HCT116 (cell line): Measurements from ENCODE around the gene GOSR1. TPM values are rescaled to one million over a fixed set of nuclear protein-coding genes. Genes with fewer than 3 reads are reported as not detected.

Experiments
- ATAC-seq: fragments of 200-7000 bp; cut with Tn5 transposase; 2 replicates; pipeline ENCODE4 v1.9.1; 2020; ENCODE audit warnings: mild to moderate bottlenecking, moderate library complexity
- BruUV-seq: library from RNA; stranded (reverse); fragments of 400-500 nt; replicated peaks from 2 replicates; lab custom pipeline; 2021; lab: Mats Ljungman, UMichigan
- CTCF ChIA-PET: fragments of 300-600 bp; sonication (Branson Sonifier 250); formaldehyde crosslinking; loops from one replicate; lab custom pipeline; 2021; ENCODE audit warnings: antibody characterized with exemption; lab: Charles Lee
- POLR2A ChIA-PET: fragments of 300-600, 350-600 bp; sonication (Branson Sonifier 250); formaldehyde crosslinking; loops from one replicate; lab custom pipeline; 2021; ENCODE audit warnings: antibody characterized with exemption; lab: Charles Lee
- RAD21 ChIA-PET, 2 experiments: fragments of 300-600 bp; sonication (Branson Sonifier 250); formaldehyde crosslinking; loops; one replicate each; lab custom pipeline; 2023; ENCODE audit warnings: low total read pairs in 2 of 2; ENCODE audit not compliant: uncharacterized antibody in 2 of 2, unreplicated experiment in 2 of 2, low non-redundant PET in 1 of 2; lab: Charles Lee
- DNase-seq: peaks from one replicate; pipeline ENCODE4 v3.0.0-alpha.2; 2010; ENCODE audit warnings: low read depth, low spot score
- H2AFZ ChIP-seq: fragments of 200-600 bp; shearing (Covaris generic), sonication (generic); 2 replicates; pipeline ENCODE4 v1.6.1; 2017; ENCODE audit warnings: low read depth, mixed run types, mixed read lengths, antibody characterized with exemption, low read length; ENCODE audit not compliant: poor library complexity, severe bottlenecking
- H3K27ac ChIP-seq: 2 replicates; pipeline ENCODE4 v1.5.1; 2012; ENCODE audit warnings: low read depth, low read length
- H3K27me3 ChIP-seq: fragments of 200-600 bp; sonication (generic); 2 replicates; pipeline ENCODE4 v1.6.1; 2016; ENCODE audit warnings: mixed run types, low read length, mixed read lengths; ENCODE audit not compliant: insufficient read depth
- H3K36me3 ChIP-seq, 2 experiments: fragments of 200-500 bp in 1 of 2; fragments of 200-600 bp in 1 of 2; sonication (Bioruptor generic) in 1 of 2; sonication (generic) in 1 of 2; 2 replicates each; pipeline versions ENCODE4 v1.5.1 to v1.6.1; 2014 to 2016; ENCODE audit warnings: low read length in 2 of 2, inconsistent platforms in 1 of 2, mixed read lengths in 1 of 2, mixed run types in 1 of 2; ENCODE audit not compliant: insufficient read depth in 2 of 2, control insufficient read depth in 1 of 2
- H3K4me1 ChIP-seq, 2 experiments: fragments of 200-600 bp in 1 of 2; sonication (generic) in 1 of 2; 2 replicates each; pipeline versions ENCODE4 v1.5.1 to v1.6.1; 2012 to 2017; ENCODE audit warnings: low read length in 2 of 2, inconsistent platforms in 1 of 2, mild to moderate bottlenecking in 1 of 2, mixed read lengths in 1 of 2, mixed run types in 1 of 2, moderate library complexity in 1 of 2; ENCODE audit not compliant: insufficient read depth in 2 of 2, control insufficient read depth in 1 of 2
- H3K4me2 ChIP-seq: fragments of 200-600 bp; sonication (generic); 2 replicates; pipeline ENCODE4 v1.6.1; 2017; ENCODE audit warnings: mixed run types, low read length, mixed read lengths
- H3K4me3 ChIP-seq, 2 experiments: fragments of 200-600 bp in 1 of 2; sonication (generic) in 1 of 2; replicated peaks in 1 of 2; 2 replicates each; pipeline ENCODE4 v1.5.1; 2011 to 2016; ENCODE audit warnings: low read length in 2 of 2, control low read depth in 1 of 2, low read depth in 1 of 2, mild to moderate bottlenecking in 1 of 2, mixed read lengths in 1 of 2, mixed run types in 1 of 2
- H3K79me2 ChIP-seq: fragments of 200-600 bp; sonication (generic); 2 replicates; pipeline ENCODE4 v1.6.1; 2017; ENCODE audit warnings: mild to moderate bottlenecking, mixed run types, low read length, moderate library complexity, mixed read lengths; ENCODE audit not compliant: insufficient read depth
- H3K9ac ChIP-seq: fragments of 200-600 bp; sonication (generic); 2 replicates; pipeline ENCODE4 v1.6.1; 2016; ENCODE audit warnings: low read length, mixed read lengths
- H3K9me2 ChIP-seq: fragments of 200-600 bp; sonication (generic), shearing (Covaris generic); 2 replicates; pipeline ENCODE4 v1.6.1; 2017; ENCODE audit warnings: mixed run types, mild to moderate bottlenecking, moderate library complexity; ENCODE audit not compliant: insufficient read depth
- H3K9me3 ChIP-seq, 2 experiments: fragments of 200-500 bp in 1 of 2; fragments of 200-600 bp in 1 of 2; sonication (Bioruptor generic) in 1 of 2; sonication (generic) in 1 of 2; 2 replicates each; pipeline ENCODE4 v1.6.1; 2014 to 2017; ENCODE audit warnings: low read length in 2 of 2, mixed read lengths in 2 of 2, inconsistent platforms in 1 of 2, low read depth in 1 of 2, mild to moderate bottlenecking in 1 of 2, mixed run types in 1 of 2, moderate library complexity in 1 of 2; ENCODE audit not compliant: control insufficient read depth in 1 of 2, insufficient read depth in 1 of 2
- H4K20me1 ChIP-seq: fragments of 200-600 bp; sonication (generic), shearing (Covaris generic); 2 replicates; pipeline ENCODE4 v1.6.1; 2017; ENCODE audit warnings: mixed run types, mild to moderate bottlenecking, moderate library complexity; ENCODE audit not compliant: insufficient read depth
- ELF1 ChIP-seq: IDR thresholded peaks from 2 replicates; pipeline ENCODE4 v1.6.1; 2012; ENCODE audit warnings: low read depth, borderline replicate concordance
- EZH2 ChIP-seq: fragments of 200-600 bp; sonication (generic); IDR thresholded peaks from 2 replicates; pipeline ENCODE4 v1.6.1; 2017; ENCODE audit warnings: antibody characterized with exemption, mixed run types
- EZH2phosphoT487 ChIP-seq: fragments of 200-600 bp; IDR thresholded peaks from 2 replicates; pipeline ENCODE4 v1.6.1; 2018; ENCODE audit warnings: antibody characterized with exemption, borderline replicate concordance
- FOSL1 ChIP-seq: IDR thresholded peaks from 2 replicates; pipeline ENCODE4 v1.6.1; 2012; ENCODE audit warnings: low read depth
- JUND ChIP-seq: IDR thresholded peaks from 2 replicates; pipeline ENCODE4 v1.6.1; 2012
- MAX ChIP-seq: IDR thresholded peaks from 2 replicates; pipeline ENCODE4 v1.6.1; 2012
- POLR2A ChIP-seq: IDR thresholded peaks from 2 replicates; pipeline ENCODE4 v1.7.0; 2011; ENCODE audit warnings: borderline replicate concordance; ENCODE audit not compliant: insufficient read depth, insufficient read length; ENCODE audit errors: extremely low read depth
- POLR2AphosphoS5 ChIP-seq: IDR thresholded peaks from 2 replicates; pipeline ENCODE4 v1.6.1; 2011; ENCODE audit warnings: mild to moderate bottlenecking, low read depth, low read length, moderate library complexity
- SIN3A ChIP-seq: IDR thresholded peaks from 2 replicates; pipeline ENCODE4 v1.6.1; 2012; ENCODE audit warnings: low read depth
- SP1 ChIP-seq: IDR thresholded peaks from 2 replicates; pipeline ENCODE4 v1.6.1; 2012; ENCODE audit warnings: low read depth
- SRF ChIP-seq: IDR thresholded peaks from 2 replicates; pipeline ENCODE4 v1.6.1; 2012; ENCODE audit warnings: low read depth
- TCF7L2 ChIP-seq: IDR thresholded peaks from 2 replicates; pipeline ENCODE4 v1.7.0; 2011; ENCODE audit warnings: borderline replicate concordance, inconsistent platforms; ENCODE audit not compliant: insufficient read depth, insufficient read length; ENCODE audit errors: extremely low read depth
- ZFX ChIP-seq: fragments of 450-650 bp; IDR thresholded peaks from 2 replicates; pipeline ENCODE4 v1.6.1; 2017
- ZNF274 ChIP-seq: fragments of 200-500 bp; sonication (Bioruptor generic); IDR thresholded peaks from 2 replicates; pipeline ENCODE4 v1.6.1; 2014; ENCODE audit warnings: mild to moderate bottlenecking, low read depth, low read length, inconsistent platforms
- intact Hi-C: fragments of 100-400 bp; cut with micrococcal nuclease; formaldehyde crosslinking; loops from 2 replicates; pipeline ENCODE4 v1.10.0; 2022
- total RNA-seq: library from RNA; stranded (reverse); gene quantifications from one replicate; pipeline ENCODE4 v1.2.1, GENCODE V29; 2021; ENCODE audit not compliant: unreplicated experiment
- TF ChIP-seq, protein P1 (sequence below), 3 experiments: fragments of 200-600 bp in 1 of 3; sonication (generic) in 1 of 3; IDR thresholded peaks in 2 of 3; conservative IDR thresholded peaks in 1 of 3; 2 replicates each; pipeline ENCODE4 v1.5.1; 2012 to 2017; ENCODE audit warnings: low read depth in 2 of 3, low read length in 2 of 3, antibody characterized with exemption in 1 of 3, borderline replicate concordance in 1 of 3, control low read depth in 1 of 3, mild to moderate bottlenecking in 1 of 3, mixed read lengths in 1 of 3, mixed run types in 1 of 3, moderate library complexity in 1 of 3; ENCODE audit not compliant: insufficient read depth in 1 of 3
- TF ChIP-seq, protein P2 (sequence below): IDR thresholded peaks from 2 replicates; pipeline ENCODE4 v1.6.1; 2012
- TF ChIP-seq, protein P3 (sequence below): IDR thresholded peaks from 2 replicates; pipeline ENCODE4 v1.6.1; 2011; ENCODE audit warnings: mild to moderate bottlenecking, low read length, moderate library complexity; ENCODE audit not compliant: insufficient replicate concordance; ENCODE audit errors: extremely low read depth

The GOSR1 gene
- total RNA-seq, 1 experiment from 2014 or later, result 48.8 TPM

DNA sequence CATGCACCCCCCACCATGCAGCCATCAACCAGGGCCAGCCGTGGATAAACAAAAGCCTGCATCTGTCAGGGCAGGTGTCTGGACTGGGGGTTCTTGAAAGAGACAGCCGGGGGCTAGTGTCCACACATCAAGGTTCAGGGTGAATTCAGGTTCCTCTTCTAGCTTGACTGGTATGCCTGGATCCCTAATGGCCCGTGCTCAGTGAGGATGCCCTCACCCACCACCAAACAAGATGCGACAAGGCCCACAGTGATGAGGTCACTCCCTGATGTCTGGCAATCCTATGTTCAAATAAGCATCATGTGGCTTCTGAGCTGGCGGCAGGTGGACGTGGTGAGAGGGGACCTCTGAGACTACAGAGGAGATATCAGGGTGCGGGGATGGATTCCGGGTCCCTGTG is 64.6 kb downstream of the GOSR1 start (continued):
- TF ChIP-seq POLR2A (no peak), ZFX (no peak), EZH2 (no peak), ELF1 (no peak), ZNF274 (no peak), SIN3A (no peak), MAX (no peak), JUND (no peak)
- TF ChIP-seq, protein P1, sequence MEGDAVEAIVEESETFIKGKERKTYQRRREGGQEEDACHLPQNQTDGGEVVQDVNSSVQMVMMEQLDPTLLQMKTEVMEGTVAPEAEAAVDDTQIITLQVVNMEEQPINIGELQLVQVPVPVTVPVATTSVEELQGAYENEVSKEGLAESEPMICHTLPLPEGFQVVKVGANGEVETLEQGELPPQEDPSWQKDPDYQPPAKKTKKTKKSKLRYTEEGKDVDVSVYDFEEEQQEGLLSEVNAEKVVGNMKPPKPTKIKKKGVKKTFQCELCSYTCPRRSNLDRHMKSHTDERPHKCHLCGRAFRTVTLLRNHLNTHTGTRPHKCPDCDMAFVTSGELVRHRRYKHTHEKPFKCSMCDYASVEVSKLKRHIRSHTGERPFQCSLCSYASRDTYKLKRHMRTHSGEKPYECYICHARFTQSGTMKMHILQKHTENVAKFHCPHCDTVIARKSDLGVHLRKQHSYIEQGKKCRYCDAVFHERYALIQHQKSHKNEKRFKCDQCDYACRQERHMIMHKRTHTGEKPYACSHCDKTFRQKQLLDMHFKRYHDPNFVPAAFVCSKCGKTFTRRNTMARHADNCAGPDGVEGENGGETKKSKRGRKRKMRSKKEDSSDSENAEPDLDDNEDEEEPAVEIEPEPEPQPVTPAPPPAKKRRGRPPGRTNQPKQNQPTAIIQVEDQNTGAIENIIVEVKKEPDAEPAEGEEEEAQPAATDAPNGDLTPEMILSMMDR (IDR thresholded peaks at IDR 0.05 in 2 of 3, conservative IDR thresholded peaks at IDR 0.05 in 1 of 3; ENCODE audit: borderline replicate concordance in 1 of 3, insufficient read depth in 1 of 3, low read depth in 2 of 3, low read length in 2 of 3), result no peak
- TF ChIP-seq, protein P2, sequence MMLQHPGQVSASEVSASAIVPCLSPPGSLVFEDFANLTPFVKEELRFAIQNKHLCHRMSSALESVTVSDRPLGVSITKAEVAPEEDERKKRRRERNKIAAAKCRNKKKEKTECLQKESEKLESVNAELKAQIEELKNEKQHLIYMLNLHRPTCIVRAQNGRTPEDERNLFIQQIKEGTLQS, result no peak

GRCh38 chr17:30543456-30543855 is 66.2 kb downstream of the GOSR1 start:
- H3K9me3 ChIP-seq, result no peaks in the 10 kb centered on the region
- H3K9ac ChIP-seq, result no peak overlapping the region
- no peak overlapping the region for H3K4me3 ChIP-seq
- no peaks in the 10 kb centered on the region for H3K9me2 ChIP-seq
- H3K79me2 ChIP-seq, result no peaks in the 10 kb centered on the region
- intact Hi-C loops, result no loop called here
- H2AFZ ChIP-seq, result no peak overlapping the region
- no TSS peak for BruUV-seq
- ChIA-PET RAD21 (no interaction called here), CTCF (no interaction called here), POLR2A (no interaction called here)
- ATAC-seq (no peak), DNase-seq (no peak)
- no peaks in the 10 kb centered on the region for H3K27me3 ChIP-seq
- H4K20me1 ChIP-seq, result no peaks in the 10 kb centered on the region
- H3K4me1 ChIP-seq, result no peaks in the 10 kb centered on the region
- no peak overlapping the region for H3K27ac ChIP-seq
- no peak overlapping the region for H3K4me2 ChIP-seq
- no peaks in the 10 kb centered on the region for H3K36me3 ChIP-seq
- TF ChIP-seq ZFX (no peak), FOSL1 (no peak), ELF1 (no peak), POLR2AphosphoS5 (no peak), SRF (no peak), ZNF274 (no peak), SP1 (no peak), EZH2phosphoT487 (no peak), TCF7L2 (no peak)
- TF ChIP-seq, protein P3, sequence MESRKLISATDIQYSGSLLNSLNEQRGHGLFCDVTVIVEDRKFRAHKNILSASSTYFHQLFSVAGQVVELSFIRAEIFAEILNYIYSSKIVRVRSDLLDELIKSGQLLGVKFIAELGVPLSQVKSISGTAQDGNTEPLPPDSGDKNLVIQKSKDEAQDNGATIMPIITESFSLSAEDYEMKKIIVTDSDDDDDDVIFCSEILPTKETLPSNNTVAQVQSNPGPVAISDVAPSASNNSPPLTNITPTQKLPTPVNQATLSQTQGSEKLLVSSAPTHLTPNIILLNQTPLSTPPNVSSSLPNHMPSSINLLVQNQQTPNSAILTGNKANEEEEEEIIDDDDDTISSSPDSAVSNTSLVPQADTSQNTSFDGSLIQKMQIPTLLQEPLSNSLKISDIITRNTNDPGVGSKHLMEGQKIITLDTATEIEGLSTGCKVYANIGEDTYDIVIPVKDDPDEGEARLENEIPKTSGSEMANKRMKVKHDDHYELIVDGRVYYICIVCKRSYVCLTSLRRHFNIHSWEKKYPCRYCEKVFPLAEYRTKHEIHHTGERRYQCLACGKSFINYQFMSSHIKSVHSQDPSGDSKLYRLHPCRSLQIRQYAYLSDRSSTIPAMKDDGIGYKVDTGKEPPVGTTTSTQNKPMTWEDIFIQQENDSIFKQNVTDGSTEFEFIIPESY, result no peak
- TF ChIP-seq, protein P1 (IDR thresholded peaks at IDR 0.05 in 2 of 3, conservative IDR thresholded peaks at IDR 0.05 in 1 of 3; ENCODE audit: borderline replicate concordance in 1 of 3, insufficient read depth in 1 of 3, low read depth in 2 of 3, low read length in 2 of 3), result no peak
- TF ChIP-seq, protein P2, result no peak
